ENCODE data around the gene SLC12A3.

The SLC12A3 gene

DNA sequence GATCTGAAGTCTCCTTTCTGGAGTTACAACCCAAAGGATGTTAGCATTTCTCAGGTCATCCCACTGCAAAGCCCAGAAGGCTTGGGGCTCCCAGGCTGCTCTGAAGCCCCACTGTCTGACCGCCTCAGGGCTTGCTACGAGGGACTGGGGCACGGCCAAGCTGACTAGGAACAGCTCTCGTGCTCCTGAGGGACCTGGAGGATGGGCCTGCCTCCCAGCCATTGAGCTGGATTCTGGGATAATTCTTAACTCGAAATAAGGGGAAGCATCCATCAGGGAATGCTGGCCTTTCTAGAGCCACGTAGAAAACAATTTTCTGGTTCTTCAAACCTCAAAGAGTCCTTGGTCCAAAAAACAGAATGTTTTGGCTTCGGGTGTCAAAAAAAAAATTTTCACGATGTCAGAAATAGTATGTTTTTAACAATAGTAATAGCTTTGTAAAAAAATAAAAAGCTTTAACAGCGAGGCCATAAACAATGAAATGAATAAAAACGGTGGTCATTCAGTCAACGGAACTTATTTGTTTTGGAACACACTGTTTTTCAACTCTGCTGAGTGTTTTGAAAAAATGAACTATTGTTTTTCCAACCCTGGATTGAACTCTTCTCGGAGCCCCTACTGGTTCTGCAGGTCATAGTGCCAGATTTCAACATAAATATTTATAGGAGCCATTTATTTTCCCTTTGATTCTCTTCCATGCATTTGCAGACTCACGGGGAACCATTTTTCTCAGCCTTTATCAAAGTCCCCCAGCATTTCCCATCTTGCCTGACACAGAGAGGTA, 50.5 kb downstream of the SLC12A3 start:
- no peak overlapping the region for H3K4me3 ChIP-seq (ENCODE audit: low read depth, low read length)
- TF ChIP-seq, protein P1, sequence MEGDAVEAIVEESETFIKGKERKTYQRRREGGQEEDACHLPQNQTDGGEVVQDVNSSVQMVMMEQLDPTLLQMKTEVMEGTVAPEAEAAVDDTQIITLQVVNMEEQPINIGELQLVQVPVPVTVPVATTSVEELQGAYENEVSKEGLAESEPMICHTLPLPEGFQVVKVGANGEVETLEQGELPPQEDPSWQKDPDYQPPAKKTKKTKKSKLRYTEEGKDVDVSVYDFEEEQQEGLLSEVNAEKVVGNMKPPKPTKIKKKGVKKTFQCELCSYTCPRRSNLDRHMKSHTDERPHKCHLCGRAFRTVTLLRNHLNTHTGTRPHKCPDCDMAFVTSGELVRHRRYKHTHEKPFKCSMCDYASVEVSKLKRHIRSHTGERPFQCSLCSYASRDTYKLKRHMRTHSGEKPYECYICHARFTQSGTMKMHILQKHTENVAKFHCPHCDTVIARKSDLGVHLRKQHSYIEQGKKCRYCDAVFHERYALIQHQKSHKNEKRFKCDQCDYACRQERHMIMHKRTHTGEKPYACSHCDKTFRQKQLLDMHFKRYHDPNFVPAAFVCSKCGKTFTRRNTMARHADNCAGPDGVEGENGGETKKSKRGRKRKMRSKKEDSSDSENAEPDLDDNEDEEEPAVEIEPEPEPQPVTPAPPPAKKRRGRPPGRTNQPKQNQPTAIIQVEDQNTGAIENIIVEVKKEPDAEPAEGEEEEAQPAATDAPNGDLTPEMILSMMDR (IDR thresholded peaks at IDR 0.05; ENCODE audit: low read depth, low read length) = no peak

DNA sequence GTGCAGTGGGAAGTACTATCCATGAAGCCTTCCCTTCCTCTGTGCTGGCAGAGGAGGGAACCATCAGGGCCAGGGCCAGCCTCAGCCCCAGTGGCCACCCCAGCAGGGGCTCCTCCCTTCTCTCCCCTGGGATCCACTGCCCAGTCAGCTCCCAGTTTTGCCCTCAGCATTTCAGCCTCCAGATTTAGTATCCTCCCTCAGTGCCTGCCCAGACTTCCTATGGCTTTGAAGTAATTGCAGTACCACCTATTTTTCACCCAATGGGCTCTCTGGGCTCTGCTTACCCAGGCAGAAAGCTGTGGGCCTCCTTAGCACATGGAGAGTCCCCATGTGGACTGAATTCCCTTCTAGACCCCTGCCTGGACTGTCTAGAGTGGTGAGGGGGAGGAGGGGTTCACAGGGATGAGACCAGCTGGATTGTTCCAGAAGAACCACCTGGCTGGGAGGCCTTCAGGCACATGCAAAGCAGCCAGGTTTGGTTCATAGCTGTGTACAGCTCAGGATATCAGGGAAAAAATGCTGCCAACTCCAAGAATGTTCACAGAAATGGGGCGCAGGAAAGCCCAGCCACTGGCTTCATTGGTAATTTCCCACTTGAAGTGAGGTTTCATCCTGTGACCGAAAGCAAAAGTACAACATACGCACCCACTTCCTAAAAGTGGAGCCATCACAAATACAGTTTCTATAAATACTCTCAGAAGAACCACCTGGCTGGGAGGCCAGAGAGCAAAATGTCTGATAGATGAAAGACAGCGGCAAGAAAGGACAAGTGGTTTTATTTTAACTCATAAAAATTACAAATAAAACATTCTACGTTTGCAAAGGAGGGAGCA, 51.8 kb downstream of the SLC12A3 start:
- no peak overlapping the region for H3K4me3 ChIP-seq (ENCODE audit: low read depth, low read length)
- TF ChIP-seq, protein P1 (IDR thresholded peaks at IDR 0.05; ENCODE audit: low read depth, low read length) = no peak

DNA sequence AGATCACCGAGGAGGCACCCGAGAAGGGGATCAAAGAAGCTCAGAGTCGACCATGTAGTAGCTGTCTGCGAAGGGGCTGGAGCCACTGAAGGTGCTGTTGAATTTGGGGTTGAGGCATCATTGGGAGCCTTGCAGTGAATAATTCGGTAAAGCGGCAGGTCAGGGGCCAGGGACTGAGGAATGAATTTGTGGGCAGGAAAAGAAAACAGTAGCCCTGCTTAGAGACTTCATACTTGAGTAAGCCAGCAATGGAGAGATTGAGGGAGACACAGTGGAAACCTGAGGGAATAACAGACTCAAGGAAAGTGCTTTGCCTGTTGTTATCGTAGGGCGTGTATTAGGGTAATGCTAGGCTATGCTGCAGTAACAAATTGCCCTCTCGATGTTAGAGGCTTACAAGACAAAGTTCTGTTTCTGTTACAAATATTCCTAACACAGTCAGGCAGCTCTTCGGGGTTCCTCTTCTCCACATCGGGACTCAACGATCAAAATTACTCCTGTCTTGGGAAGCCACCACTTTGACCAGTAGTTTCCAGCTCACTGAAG, 53.5 kb downstream of the SLC12A3 start:
- no peak overlapping the region for H3K4me3 ChIP-seq (ENCODE audit: low read depth, low read length)
- TF ChIP-seq, protein P1 (IDR thresholded peaks at IDR 0.05; ENCODE audit: low read depth, low read length) = no peak

DNA sequence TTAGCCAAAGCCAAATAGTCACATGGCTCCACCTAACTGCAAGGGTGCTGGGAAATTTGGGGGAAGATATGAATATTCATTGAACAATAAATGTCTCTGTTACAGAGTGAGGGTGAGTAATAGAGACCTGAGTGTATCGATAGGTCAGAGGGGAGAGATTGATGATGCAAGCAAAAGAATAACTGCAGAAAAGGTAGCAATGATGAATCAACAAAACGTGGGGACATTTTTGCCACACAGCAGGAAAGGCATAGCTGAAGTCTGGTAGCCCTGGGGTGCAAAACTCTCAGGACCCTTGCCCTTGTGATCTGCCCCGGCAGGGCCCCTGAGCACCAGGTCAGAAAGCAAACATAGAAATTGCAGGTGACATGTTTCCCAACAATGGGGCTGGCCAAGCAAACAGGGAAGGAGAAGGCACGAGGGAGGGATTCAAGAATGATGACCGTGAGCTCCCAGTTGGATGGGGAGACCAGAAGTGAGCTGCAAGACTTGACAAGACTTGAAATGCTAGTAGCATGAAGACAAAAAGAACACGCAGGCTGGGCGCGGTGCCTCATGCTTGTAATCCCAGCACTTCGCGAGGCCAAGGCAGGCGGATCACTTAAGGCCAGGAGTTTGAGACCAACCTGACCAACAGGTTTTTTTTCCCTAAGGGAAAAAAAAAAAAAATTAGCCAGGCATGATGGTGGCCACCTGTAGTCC, 54.2 kb downstream of the SLC12A3 start:
- TF ChIP-seq, protein P1 (IDR thresholded peaks at IDR 0.05; ENCODE audit: low read depth, low read length) = no peak
- no peak overlapping the region for H3K4me3 ChIP-seq (ENCODE audit: low read depth, low read length)

DNA sequence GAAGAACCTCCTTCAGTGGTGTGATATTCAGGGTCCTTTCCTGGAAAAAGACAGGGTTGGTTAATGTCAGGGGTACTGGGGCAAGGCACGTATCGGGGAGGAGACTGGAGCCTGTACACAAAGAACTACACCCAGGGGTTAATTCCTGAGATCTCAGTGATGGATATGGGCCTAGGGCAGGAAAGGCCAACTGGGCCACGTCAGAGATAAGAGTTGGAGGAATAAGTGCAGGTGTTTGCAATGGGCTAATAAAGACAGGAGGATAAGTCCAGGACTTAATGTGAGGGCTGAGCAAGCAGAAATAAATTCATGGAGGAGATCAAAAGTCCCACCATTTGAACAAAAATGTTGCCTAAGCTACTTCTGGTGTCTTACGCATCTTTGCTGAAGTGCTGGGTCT, 56.6 kb downstream of the SLC12A3 start:
- H3K4me3 ChIP-seq (ENCODE audit: low read depth, low read length) = no peak overlapping the region
- TF ChIP-seq, protein P1 (IDR thresholded peaks at IDR 0.05; ENCODE audit: low read depth, low read length) = no peak

DNA sequence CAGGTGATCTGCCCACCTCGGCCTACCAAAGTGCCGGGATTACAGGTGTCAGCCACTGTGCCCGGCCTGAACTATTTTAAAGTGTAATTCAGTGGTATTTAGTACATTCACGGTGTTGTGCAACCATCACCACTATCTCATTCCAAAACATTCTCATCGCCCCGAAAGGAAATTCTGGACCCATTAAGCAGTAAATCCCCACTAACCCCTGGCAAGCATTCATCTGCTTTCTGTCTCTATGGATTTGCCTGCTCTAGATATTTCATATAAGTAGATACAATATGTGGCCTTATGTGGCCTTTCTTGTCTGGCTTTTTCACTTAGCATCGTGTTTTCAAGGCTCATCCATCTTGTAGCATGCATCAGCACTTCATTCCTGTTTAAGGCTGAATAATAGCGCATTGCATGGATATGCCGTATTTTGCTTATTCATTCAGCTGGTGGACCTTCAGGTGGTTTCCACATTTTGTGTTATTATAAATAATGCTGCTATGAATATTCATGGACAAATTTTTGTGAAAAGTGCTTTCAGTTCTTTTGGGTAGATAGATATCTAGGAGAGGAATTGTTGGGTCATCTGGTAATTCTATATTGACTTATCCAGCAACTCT, 58.6 kb downstream of the SLC12A3 start:
- no peak overlapping the region for H3K4me3 ChIP-seq (ENCODE audit: low read depth, low read length)
- TF ChIP-seq, protein P1 (IDR thresholded peaks at IDR 0.05; ENCODE audit: low read depth, low read length) = no peak

Data from WI38 (cell line).